Pancreas (tissue), 10 donors: Measurements from ENCODE around the gene MRPL28. TPM values are rescaled to one million over a fixed set of nuclear protein-coding genes. Genes with fewer than 3 reads are reported as not detected.
A peak's percentile ranks its signal among the peaks of the same experiment; 100 is the strongest.
"Not testable (repeated sequence)": the region's sequence is repeated elsewhere in the genome, so short reads cannot be mapped to it uniquely, and the experiment has no call there.

Experiments used
- ATAC-seq, 4 donors: fragments of 200-7000 bp; cut with Tn5 transposase; one replicate each; pipeline versions ENCODE4 v1.8.0 to v1.9.1; 2020; ENCODE audit warnings: mild to moderate bottlenecking in 4 of 4, moderate library complexity in 4 of 4
- DNase-seq, 6 donors: peaks; one replicate each; pipeline ENCODE4 v3.0.0-alpha.2; 2020
- FAIRE-seq: peaks from 2 replicates; lab custom pipeline; 2012; peaks lifted over from hg19 to GRCh38; lab: Jason Lieb, UNC
- H3K27ac ChIP-seq, 4 donors: fragments of 200-600 bp; sonication (generic); 1 replicate in 3 of 4; 2 replicates in 1 of 4; pipeline versions ENCODE4 v1.5.0 to v1.8.0; 2020
- H3K27me3 ChIP-seq, 4 donors: fragments of 200-600 bp; one replicate each; pipeline ENCODE4 v1.8.0; 2021
- H3K36me3 ChIP-seq, 3 donors: fragments of 200-600 bp; sonication (generic) in 1 of 3; one replicate each; pipeline versions ENCODE4 v1.5.0 to v1.8.0; 2020 to 2021
- H3K4me1 ChIP-seq, 3 donors: fragments of 200-600 bp; one replicate each; pipeline ENCODE4 v1.8.0; 2021
- H3K4me3 ChIP-seq, 4 donors: fragments of 200-600 bp; sonication (generic) in 2 of 4; one replicate each; pipeline versions ENCODE4 v1.5.0 to v1.8.0; 2020 to 2021
- H3K9me3 ChIP-seq, 4 donors: fragments of 200-600 bp; one replicate each; pipeline ENCODE4 v1.8.0; 2021
- CTCF ChIP-seq, 4 donors: fragments of 200-600 bp; sonication (generic) in 3 of 4; IDR thresholded peaks; one replicate each; pipeline versions ENCODE4 v1.5.0 to v1.8.0; 2021; ENCODE audit warnings: antibody characterized with exemption in 4 of 4
- WGBS, 2 donors: extraction: QIAGEN DNeasy Blood & Tissue Kit; methylation state at CpG; one replicate each; pipeline ENCODE4 v1.1.7; 2013; 5-methylcytosine and 5-hydroxymethylcytosine counted together
- intact Hi-C, 3 donors: fragments of 100-400 bp; cut with DNase I; formaldehyde crosslinking; loops; one replicate each; pipeline versions ENCODE4 v1.11.1 to v1.14.2; 2022
- polyA plus RNA-seq, 2 donors: library from polyadenylated mRNA; stranded (reverse); fragments of 200-250 nt; gene quantifications; one replicate each; pipeline ENCODE4 v1.2.3, GENCODE V29; 2013
- total RNA-seq, 6 donors: library from RNA; stranded (reverse); fragmentation: NEBNext Ultra II Directional in 4 of 6; extraction: Animal tissue kit (Norgen Biotek cat#: 25700) in 4 of 6; gene quantifications; one replicate each; pipeline versions ENCODE4 v1.2.1 to v1.2.4, GENCODE V29; 2021 to 2023
- donor health status: healthy with polysubstance abuse.
- donor health status: DM: no; HTN: no; CAD: no; lungs with moderate emphysema.
- donor health status: DM: no; HTN: no; CAD: no.
- donor health status: control.
- donor health status: control.
- donor health status: Bipolar disorder and iron deficiency.
- donor health status: DM: yes; HTN: yes; CAD: no.
- donor health status: DM: no; HTN: no; CAD: no.
- donor health status: DM: no; HTN: no; CAD: no.
- donor health status: DM: yes; HTN: yes; CAD: no.

The MRPL28 gene
- total and polyA plus RNA-seq, 8 donors: 9.2 to 65.4 (median 20.5) TPM

GRCh38 chr16:389352-389751 is 19.0 kb upstream of the MRPL28 start:
- no peak overlapping the region for H3K27ac ChIP-seq
- no peak for FAIRE-seq
- no peaks in the 10 kb centered on the region for H3K36me3 ChIP-seq
- no peak overlapping the region for H3K4me3 ChIP-seq
- DNase-seq: no peak
- H3K4me1 ChIP-seq: peaks cover 0 to 4% (median 4%) of the 10 kb centered on the region in 3 donors
- intact Hi-C loops: loop anchor here in 1 of 3 donors (10.0 kb wide), 1 partner anchor 265 kb away; no protein-coding TSS in a partner anchor
- ATAC-seq: no peak
- 70 to 80% methylated on average over 10 of the region's 10 CpGs for WGBS, 2 donors
- H3K9me3 ChIP-seq: no peaks in the 10 kb centered on the region
- H3K27me3 ChIP-seq: no peaks in the 10 kb centered on the region
- TF ChIP-seq CTCF (IDR thresholded peaks at IDR 0.05): no peak

- not testable (repeated sequence) for ATAC-seq, H3K36me3 ChIP-seq, H3K9me3 ChIP-seq, FAIRE-seq, H3K27ac ChIP-seq, H3K27me3 ChIP-seq, DNase-seq
- 15 to 18% methylated on average over 20 of the region's 20 CpGs for WGBS, 2 donors
- Histone ChIP-seq H3K4me3 (peak overlapping the region in 1 of 4 donors; percentile 7), H3K4me1 (peaks cover 4 to 11% (median 5%) of the 10 kb centered on the region in 3 donors)
- intact Hi-C loops: loop anchor here in 1 of 3 donors (10.0 kb wide), 1 partner anchor 267 kb away; no protein-coding TSS in a partner anchor
Observed at GRCh38 chr16:387761-388666, 17.7 kb upstream of the MRPL28 start.

- Histone ChIP-seq H3K9me3 (no peaks in the 10 kb centered on the region), H3K4me1 (peaks cover 4 to 11% (median 5%) of the 10 kb centered on the region in 3 donors), H3K4me3 (no peak overlapping the region), H3K27ac (no peak overlapping the region), H3K27me3 (no peaks in the 10 kb centered on the region), H3K36me3 (no peaks in the 10 kb centered on the region)
- DNase-seq (no peak), ATAC-seq (no peak), FAIRE-seq (no peak)
- TF ChIP-seq CTCF (IDR thresholded peaks at IDR 0.05): no peak
- 83 to 84% methylated on average over 19 of the region's 19 CpGs for WGBS, 2 donors
- intact Hi-C loops: loop anchor here in 1 of 3 donors (10.0 kb wide), 1 partner anchor 268 kb away; no protein-coding TSS in a partner anchor
Observed at GRCh38 chr16:386641-387156, 16.4 kb upstream of the MRPL28 start.

- Histone ChIP-seq H3K36me3 (no peaks in the 10 kb centered on the region), H3K27ac (peak overlapping the region; percentile 84 to 95 (median 88)), H3K4me3 (peak overlapping the region in 3 of 4 donors; percentile 74 to 95 (median 91)), H3K9me3 (no peaks in the 10 kb centered on the region), H3K4me1 (peaks cover 12 to 21% (median 21%) of the 10 kb centered on the region in 3 donors), H3K27me3 (no peaks in the 10 kb centered on the region)
- FAIRE-seq: no peak
- 7 to 10% methylated on average over 33 of the region's 33 CpGs for WGBS, 2 donors
- intact Hi-C loops: loop anchor here in 1 of 3 donors (10.0 kb wide), 1 partner anchor 271 kb away; no protein-coding TSS in a partner anchor
- TF ChIP-seq CTCF (IDR thresholded peaks at IDR 0.05): no peak
- DNase-seq: peak; percentile 71 to 85 (median 74)
- peak; percentile 18 to 40 (median 26) for ATAC-seq
Observed at GRCh38 chr16:383326-384051, 13.2 kb upstream of the MRPL28 start.
